ENCODE data around the gene SCN5A.

SCN5A gene

DNA sequence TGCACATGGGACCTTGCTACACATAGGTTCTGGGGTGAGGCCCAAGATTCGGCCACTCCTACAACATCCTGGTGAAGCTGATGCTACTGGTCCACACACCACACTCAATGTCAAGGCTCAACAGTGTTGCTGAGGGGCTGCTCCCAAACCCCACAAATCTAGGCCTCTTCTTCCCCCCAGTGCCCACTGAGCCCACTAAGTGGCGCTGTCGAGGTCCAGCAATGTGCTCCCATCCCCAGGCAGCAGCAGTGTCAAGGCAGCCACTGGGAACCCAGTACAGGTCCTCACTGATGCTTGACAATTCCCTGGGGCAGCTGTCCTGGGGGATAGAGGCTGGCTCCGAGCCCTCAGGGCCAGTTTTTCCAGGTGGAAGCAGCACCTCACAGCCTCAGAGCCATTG lies 21.5 kb downstream of the SCN5A start:
- DNase-seq (ENCODE audit: low read depth in 4 of 4, low spot score in 1 of 4): no peak

DNA sequence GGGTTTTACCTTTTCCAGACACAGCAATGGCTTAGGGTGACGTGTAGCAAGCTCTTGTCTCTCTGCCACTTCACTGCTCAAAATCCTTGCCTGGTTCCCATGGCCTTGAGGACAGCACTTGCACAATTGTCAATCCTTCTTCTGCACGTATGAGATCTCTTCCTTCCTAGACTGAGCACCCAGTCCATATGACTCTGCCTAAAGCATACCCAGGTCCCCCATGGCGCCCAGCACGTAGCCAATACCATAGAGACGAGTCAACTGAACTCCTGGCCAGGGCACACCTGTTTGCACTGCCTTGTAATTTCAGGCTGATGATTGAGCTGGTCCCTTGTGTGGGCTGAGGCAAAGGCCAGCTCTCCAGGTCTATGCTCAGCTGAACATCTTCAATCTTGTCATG lies 23.3 kb downstream of the SCN5A start:
- DNase-seq (ENCODE audit: low read depth in 4 of 4, low spot score in 1 of 4): no peak

DNA sequence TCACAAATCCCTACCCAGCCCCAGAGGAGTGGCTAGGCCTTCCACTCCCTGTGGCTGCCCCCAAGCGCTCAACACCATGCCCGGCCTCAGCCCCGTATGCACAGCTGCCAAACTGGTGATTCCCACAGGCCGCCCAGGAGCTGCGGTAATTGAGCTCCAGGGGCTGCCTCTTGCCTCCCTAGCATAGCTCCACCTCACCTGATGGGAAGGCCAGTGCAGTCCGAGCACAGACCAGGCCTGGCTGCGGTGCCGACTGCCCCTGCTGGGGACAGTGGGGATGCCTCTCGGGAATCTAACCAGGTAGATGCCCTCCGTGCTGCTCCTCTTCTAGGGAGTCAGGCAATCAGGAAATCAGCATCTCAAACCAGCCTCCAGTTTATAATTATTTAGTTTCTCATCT lies 25.9 kb downstream of the SCN5A start:
- DNase-seq (ENCODE audit: low read depth in 4 of 4, low spot score in 1 of 4): no peak

DNA sequence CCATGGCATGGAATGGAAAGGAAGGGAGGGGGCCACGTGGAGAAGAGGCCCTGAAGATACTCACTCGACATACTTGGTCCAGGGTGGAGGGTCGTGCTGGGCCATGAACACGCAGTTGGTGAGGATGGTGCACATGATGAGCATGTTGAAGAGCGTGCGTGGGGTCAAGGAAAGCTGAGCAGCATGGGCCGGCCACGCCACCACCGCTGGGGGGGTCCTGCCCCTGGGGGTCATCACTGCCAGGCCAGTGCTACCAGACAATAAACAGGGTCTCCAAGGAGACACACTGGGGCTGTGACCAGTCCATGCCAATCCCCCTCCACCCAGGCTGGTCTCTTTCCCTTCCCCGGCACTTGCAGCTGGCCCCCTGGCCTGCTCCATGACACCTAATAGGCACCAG lies 27.2 kb downstream of the SCN5A start:
- DNase-seq (ENCODE audit: low read depth in 4 of 4, low spot score in 1 of 4): no peak

DNA sequence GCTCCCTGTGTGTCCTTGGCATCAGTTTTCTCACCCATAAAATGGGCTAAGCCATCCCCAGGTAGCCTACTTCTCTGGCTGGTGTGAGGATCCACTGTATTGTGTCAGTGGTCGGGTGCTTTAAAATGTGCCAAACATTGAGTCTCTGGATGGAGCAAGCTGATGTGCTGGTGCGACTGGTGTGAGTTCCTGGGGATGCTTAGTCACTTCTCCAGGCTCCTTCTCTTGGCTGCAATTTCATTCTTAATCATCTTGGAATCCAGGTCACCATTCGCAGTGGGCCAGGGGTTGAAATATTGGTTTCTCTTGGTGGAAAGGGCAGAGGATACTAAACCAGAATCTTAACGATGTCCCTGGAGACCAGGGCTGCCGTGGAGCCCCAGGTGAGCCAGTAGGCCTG lies 29.3 kb downstream of the SCN5A start:
- DNase-seq (ENCODE audit: low read depth in 4 of 4, low spot score in 1 of 4): no peak

DNA sequence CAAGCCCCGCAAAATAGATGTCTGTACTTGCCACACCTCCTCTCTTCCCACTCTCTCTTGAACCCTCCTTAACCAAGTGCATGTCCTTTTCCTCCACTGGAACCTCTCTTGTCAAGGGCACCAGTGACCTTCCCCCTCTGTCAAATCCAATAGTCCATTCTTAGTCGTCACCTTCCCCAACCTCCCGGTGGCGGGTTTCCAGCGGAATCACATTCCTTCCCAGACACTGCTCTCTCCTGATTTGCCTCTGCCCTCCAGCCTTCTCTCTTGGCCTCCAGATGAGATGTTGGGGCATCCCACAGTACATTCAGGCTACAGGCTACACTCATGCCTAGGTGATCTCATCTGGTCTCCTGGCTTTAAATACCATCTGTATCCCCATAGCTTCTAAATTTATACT lies 31.1 kb downstream of the SCN5A start:
- no peak for DNase-seq (ENCODE audit: low read depth in 4 of 4, low spot score in 1 of 4)

DNA sequence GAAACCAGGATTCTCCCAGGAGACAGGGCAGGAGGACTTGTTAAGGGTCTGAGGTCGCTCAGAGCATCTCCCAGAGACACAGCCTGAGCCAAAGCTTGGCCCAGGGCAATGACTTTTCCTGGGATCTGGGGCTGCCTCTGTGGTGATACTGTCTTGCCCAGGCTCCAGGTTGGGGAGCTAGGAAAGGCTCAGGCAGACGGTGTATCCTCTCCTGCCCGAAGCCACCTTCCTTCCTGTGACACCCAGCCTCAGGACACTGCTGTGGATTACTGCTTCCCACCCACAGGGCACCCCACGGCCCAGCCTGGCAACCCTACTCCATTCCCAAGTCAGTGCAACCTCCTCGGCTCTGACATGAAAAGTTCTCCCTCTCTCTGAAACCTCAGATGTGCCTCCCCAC lies 31.9 kb downstream of the SCN5A start:
- no peak for DNase-seq (ENCODE audit: low read depth in 4 of 4, low spot score in 1 of 4)

DNA sequence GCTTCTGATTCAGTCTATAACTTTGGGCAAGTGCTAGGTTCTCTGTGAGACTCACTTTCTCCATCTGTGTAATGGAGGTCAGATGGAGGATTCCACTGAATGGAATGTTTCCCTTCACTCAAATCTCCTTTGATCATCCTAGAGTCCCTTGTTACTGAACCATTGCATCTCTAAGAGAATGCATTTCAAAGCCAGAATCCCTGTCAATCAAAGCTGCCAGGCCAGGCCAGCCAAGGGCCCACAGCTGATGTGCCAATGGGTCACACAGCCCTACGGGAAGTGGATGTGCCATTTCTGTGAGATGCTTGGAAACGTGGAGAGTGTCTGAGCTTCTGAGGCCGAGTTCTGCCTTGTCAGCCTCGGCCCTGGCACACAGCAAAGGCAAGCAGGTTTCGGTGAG lies 32.4 kb downstream of the SCN5A start:
- no peak for DNase-seq (ENCODE audit: low read depth in 4 of 4, low spot score in 1 of 4)

DNA sequence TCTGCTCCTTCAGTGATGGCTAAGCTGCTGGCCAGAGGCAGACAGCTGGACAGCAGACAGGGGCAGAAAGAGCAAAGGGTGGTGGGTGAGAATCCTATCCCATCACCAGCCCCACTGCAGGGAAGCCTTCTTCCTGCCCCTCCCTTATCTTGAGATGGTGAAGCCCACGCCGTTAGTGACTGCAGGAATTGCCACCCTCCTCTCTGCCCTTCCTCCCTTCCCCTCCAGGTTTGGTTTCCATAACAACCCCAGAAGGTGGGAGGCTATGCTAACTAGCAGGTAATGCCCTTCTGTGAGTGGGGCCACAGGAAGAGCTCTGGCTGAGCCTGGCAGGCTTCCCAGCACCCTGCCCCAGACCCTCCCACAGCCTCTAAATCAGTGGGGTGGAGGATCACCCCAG lies 32.8 kb downstream of the SCN5A start:
- DNase-seq (ENCODE audit: low read depth in 4 of 4, low spot score in 1 of 4): no peak

DNA sequence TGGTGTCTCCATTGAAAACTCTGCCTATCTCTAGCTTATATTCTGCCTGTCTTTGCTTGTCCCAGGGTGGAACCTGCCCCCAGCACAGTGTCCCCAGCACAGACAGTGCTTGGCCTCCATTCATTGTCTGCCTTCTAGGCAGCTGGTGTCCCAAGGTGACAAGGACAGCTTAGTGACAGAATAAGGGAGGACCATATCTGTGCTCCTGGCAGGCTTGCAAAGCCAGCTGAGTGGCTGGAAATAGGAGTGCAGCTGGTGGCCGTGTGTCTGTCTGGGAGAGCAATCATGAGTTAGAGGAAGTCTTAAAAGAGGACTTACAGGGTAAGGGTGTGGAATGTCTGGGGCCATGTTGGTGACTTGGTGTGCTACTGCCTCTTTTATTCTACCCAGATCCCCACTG lies 33.4 kb downstream of the SCN5A start:
- DNase-seq (ENCODE audit: low read depth in 4 of 4, low spot score in 1 of 4): no peak

DNA sequence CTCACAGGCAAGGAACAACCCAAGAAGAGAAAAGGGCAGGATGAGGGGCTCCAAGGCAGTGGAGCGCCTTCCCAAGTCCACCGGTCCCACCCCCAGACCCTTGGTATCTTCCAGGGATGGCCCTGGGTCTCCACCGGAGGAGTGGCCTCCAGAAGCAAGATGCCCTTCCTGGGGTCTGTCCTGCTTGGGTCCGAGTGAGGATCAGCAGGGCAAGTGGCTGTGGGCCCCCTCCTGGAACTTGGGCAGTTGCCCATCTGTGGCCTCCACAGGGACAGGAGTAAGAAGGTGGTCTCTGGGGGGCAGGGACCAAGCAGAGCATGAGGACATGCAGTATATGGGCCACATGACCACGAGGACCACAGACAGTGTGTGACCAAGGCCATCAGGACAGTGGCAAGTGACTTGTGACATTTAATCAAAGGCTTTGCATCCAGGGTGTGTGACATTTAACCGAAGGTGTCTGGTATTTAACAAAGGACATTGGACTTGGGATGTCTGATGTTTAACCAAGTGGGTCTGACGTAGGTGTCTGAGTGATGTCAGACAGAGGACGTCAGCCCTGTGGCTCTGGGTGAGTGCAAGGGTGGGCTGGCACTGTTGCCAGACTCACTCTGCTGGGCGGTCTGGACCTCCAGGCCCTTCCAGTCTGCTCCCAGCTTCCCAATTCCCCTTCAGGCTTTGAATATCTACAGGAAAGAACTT lies 34.7 kb downstream of the SCN5A start:
- DNase-seq (ENCODE audit: low read depth in 4 of 4, low spot score in 1 of 4): no peak

DNA sequence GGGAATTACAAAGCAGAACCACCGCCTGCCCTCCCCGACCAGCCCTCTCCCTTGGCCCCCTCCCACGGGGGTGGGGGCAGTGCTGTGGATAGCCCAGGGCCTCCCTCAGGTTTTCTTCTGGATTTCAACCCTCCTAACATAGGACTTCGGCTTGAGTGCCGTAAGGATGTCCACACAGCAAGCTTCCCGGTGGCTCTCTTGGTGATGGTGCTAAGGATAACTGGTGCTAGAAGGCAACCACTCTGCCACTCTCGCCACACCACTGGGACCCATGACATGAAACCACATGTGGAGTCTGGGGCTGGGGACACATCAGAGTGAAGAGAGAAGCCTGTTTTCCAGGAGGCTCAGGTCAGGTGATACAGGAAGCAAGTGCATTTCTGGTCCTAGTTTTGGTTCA lies 35.4 kb downstream of the SCN5A start:
- no peak for DNase-seq (ENCODE audit: low read depth in 4 of 4, low spot score in 1 of 4)

DNA sequence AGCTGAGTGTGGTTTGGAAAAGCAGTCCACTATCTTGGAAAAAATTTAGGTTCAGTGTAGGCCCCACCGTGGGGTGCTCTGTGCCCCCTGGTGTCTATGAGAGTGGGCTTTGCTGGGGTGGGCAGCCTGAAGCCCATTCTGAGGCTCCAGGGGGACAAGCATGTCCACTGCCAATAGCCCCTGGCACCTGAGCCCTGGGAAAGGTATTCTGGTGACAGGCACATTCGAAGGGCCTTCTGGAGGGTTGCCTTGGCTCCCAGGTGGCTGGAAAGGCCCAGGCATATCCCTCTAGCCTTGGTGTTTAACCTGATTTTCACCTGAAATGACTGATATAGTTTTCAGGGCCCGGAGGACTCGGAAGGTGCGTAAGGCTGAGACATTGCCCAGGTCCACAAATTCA lies 36.1 kb downstream of the SCN5A start:
- no peak for DNase-seq (ENCODE audit: low read depth in 4 of 4, low spot score in 1 of 4)

DNA sequence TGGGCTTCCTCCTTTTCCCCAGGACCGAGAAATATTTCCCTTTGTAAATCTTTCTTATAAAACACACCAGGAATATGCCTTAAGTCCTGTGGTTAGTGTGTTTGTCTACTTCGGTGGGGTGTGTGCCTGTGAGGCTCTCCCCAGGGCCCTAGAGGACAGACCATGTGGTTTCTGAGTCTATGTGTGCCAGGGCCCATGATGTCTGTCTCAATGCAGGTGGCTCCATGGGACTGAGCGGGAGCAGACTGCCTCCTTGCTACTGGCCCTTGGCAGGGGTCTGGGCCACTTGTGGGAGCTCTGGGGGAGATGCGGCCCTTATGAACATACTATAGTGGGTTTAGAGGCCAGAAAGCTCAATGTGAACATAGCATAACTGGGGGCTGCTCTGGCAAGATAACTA lies 37.6 kb downstream of the SCN5A start:
- no peak for DNase-seq (ENCODE audit: low read depth in 4 of 4, low spot score in 1 of 4)

DNA sequence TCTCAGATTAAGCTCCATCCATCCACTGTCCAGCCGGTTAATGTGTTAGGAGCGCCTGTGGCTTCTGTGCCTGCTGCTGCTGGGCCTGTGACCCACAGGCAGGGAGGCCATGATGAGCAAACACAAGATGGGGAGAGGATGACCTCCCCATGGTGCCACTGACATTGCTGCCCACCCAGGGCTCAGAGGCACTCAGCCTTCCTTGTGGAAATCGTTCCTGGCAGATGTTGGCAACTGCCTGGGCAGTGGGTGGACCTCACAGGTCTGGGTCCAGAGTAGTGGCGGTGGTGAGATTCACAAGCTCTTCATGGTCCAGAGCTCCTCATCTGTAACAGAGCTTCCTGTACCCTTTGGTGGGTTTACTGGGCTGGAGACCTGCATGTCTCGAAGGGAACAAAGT lies 38.6 kb downstream of the SCN5A start:
- no peak for DNase-seq (ENCODE audit: low read depth in 4 of 4, low spot score in 1 of 4)

DNA sequence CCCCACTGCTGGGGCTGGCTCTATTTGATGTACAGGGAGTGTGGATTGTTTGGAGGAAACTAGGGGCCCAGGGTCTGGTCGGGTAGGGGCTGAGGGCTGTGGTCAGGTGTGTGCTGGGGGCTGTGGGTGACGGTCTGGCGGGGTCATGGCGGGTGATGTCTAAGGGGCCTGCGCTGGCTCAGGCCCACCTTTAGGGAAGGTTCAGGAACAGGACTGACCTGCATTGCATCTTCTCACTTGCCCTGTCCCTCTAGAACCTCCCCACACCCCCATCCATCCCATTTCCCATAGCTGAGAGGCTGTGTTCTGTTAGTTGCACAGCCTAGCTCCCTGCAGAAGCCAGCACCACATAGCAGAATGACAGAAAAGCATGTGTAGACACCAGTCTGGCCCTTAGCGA lies 39.1 kb downstream of the SCN5A start:
- DNase-seq (ENCODE audit: low read depth in 4 of 4, low spot score in 1 of 4): no peak

DNA sequence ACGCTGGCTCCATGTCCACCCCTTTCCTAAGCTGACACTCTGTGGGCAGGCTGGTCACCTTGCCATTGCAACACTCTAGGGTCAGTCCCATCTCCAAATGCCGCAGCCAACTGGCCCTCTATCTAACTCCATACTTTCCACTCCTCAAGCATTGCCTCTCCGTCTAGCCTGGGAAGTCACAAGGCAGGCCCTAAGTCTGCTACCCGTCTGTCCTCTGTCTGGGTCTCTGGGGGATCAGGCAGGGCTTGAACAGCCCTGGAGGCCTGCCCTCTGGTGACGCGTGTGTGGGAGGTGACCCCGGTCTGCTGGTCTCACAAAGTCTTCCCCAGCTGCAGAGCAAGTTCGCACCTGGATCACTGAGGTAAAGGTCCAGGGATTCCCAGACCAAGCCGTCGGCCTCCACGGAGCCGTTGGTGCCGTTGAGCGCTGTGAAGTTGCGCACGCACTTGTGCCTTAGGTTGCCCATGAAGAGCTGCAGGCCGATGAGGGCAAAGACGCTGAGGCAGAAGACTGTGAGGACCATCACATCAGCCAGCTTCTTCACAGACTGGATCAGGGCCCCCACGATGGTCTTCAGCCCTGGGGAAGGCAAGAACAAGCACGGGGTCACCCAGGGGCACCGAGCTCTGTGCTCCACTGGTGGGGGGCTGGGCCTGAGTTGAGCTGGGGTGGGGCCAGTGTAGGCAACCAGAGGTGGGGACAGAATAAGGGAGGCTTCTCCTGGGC lies 39.9 kb downstream of the SCN5A start:
- no peak for DNase-seq (ENCODE audit: low read depth in 4 of 4, low spot score in 1 of 4)

DNA sequence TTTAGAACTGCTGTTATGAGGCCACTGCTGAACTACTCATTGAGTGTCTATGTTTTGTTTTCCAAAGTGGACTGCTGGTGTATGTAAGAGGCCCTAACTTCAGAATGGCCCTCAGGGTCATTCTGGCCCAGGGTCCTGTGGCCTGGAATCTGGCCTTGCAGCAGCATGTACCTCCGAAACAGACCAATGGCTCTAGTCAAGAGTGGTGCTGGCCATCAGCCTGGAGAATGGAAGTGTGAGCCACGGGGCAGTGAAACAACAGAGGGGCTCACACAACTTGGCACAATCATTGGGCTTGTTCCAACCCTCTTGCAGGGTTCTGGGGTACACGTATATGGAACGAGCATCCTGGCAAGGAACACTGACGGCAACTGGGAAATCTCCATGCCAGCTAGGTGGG lies 40.5 kb downstream of the SCN5A start:
- no peak for DNase-seq (ENCODE audit: low read depth in 4 of 4, low spot score in 1 of 4)

DNA sequence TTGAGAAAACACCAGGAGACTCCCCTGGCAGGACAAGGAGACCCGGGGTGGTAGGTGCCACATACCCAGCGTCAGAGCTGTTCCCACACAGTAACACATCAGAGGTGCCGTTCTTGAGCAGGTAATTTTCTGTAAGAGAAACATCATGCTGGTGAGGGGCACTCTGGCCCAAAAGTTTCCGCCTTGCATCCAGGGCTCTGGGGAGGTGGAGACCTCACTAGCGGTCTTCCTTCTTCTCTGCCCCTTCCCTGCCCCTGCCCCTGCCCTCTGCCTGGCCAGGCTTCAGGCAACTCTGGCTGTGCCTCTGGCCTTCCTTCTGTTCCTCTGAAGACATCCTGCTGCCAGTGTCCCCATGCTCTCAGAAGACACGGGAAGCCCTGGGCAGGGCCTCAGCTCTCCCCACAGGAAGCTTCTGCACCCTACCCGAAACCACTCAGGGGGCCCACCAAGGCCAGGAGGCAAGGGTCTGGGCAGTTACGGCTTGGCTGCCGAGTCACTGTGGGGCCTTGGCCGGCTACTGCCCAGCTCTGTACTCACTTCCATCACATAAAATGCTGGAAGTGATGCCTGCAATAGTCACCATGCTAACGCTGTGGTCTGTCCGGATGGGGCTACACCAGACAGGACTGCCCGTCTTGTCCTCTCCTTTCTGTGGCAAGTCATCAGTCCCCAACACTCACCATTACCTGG lies 41.3 kb downstream of the SCN5A start:
- no peak for DNase-seq (ENCODE audit: low read depth in 4 of 4, low spot score in 1 of 4)

DNA sequence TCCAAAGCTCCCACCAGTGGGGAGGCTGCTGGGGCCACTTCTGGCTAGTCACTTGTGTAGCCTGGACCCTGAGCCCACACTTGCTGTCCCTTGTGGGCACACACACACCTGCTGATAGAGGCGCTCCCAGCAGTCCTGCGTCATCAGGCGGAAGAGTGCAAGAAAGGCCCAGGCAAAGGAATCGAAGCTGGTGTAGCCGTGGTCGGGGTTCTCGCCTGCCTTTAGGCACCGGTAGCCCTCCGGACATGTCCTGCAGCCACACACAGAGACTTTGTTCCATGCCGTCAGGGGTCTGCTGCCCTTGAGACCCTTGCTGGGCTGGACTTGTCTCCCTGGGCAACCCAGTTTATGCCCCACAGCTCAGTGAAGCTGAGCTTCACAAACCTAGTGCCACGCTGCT lies 42.9 kb downstream of the SCN5A start:
- no peak for DNase-seq (ENCODE audit: low read depth in 4 of 4, low spot score in 1 of 4)

DNA sequence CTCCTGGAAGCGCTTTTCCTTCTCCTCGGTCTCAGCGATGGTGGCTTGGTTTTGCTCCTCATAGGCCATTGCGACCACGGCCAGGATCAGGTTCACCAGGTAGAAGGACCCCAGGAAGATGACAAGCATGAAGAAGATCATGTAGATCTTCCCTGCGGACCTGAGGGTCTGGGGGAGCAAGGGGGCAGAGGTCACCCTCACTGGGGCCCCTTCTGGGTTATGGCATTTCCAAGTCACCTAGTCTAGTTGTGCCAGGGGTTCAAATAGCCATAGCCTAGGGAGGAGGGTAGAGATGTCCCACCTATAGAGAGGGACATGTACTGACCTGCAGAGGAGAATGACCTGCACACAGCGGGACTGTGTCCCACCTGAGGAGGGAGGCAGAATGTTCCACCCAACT lies 43.5 kb downstream of the SCN5A start:
- DNase-seq (ENCODE audit: low read depth in 4 of 4, low spot score in 1 of 4): no peak

DNA sequence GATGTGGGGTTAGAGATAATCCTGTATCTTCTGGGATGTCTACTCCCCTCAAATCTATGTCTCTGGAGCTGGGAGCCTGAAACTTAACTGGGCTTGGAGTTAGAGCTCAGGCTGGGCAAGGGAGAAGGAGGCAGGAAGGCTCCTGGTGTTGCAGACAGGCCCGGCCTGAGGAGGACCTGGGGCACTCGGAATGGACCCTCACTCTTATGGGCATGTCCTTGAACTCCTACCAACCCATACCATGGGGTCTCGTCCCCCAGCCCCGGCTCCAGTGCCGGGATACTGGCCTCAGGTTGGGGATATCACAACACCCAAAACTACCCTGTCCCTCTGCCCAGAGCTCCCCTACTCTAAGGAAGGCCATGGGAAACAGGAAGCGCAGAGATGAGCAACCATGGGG lies 45.2 kb downstream of the SCN5A start:
- no peak for DNase-seq (ENCODE audit: low read depth in 4 of 4, low spot score in 1 of 4)

DNA sequence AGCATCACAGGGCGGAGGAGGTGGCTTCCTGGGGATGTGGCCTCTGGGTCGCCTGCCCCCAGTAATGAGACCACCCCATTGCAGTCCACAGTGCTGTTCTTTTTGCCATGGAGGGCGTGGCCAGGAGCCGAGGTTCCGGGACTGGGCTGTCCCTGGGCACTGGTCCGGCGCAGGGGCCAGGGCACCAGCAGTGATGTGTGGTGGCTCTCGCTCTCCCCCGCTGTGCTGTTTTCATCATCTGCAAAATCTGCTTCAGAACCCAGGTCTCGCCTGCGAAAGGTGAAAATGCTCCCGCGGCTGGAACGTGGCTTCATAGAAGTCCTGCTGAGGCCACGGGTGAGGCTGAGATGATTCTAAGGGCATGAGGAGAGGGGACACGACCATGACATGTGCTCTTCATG lies 45.8 kb downstream of the SCN5A start:
- DNase-seq (ENCODE audit: low read depth in 4 of 4, low spot score in 1 of 4): no peak

Measured in stimulated activated CD4-positive, alpha-beta T cell treated with anti-CD3 and anti-CD28 coated beads, Interleukin-1b, Interleukin-23, amount 100 ng/mL, for 24 hours (primary cell).